Measurements from ENCODE around the gene EXD3.

- TF ChIP-seq CTCF (conservative IDR thresholded peaks at IDR 0.05 in 1 of 2, IDR thresholded peaks at IDR 0.05 in 1 of 2; ENCODE audit: low read depth in 1 of 2, low read length in 2 of 2), result no peak
- no peak for TF ChIP-seq EZH2 (IDR thresholded peaks at IDR 0.05; ENCODE audit: low read length, missing control alignments)
These were observed 47.5 kb downstream of the EXD3 start for GRCh38 chr9:137375321-137376058.
